Measurements from ENCODE around the gene VIPR1.

DNA sequence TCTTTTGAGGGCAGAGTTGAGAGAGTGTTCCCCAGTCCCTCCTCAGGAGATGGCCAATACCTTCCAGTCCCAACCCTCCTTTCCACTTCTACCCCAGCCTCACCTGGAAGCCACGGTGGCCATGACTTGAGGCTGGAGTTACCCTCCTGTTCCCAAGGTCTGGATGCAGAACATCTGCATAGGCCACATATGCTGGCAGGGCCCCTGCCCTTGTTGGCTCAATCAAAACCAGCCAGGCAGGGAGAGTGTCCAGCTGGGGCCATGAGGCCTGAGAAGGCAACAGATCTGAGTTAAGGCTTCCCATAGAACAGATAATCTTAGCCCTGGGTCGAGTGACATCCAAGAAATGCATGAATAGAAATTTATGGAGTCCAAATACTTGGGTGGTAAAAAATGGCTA lies 23.6 kb upstream of the VIPR1 start:
- TF ChIP-seq EZH2phosphoT487 (IDR thresholded peaks at IDR 0.05; ENCODE audit: borderline replicate concordance, low read length) (no peak), CTCF (IDR thresholded peaks at IDR 0.05; ENCODE audit: low read depth, low read length, poor library complexity, severe bottlenecking) (no peak)

All from DOHH2 (cell line).